IMR-90 (cell line): ENCODE measurements around the gene ARHGAP5. TPM values are rescaled to one million over a fixed set of nuclear protein-coding genes. Genes with fewer than 3 reads are reported as not detected.

Source experiments
- ATAC-seq: fragments of 200-7000 bp; cut with Tn5 transposase; 2 replicates; pipeline ENCODE4 v1.9.1; 2020; ENCODE audit warnings: low read depth, mild to moderate bottlenecking, moderate library complexity
- BruUV-seq: library from RNA; stranded (reverse); fragments of 400-500 nt; replicated peaks from 2 replicates; lab custom pipeline; 2021; lab: Mats Ljungman, UMichigan
- CTCF ChIA-PET: fragments of 300-600 bp; formaldehyde crosslinking; extraction: SDS; loops from one replicate; lab custom pipeline; 2021; ENCODE audit warnings: antibody characterized with exemption; lab: Yijun Ruan, JAX
- POLR2A ChIA-PET: fragments of 300-600 bp; sonication (Branson Sonifier 250); formaldehyde crosslinking; loops from one replicate; lab custom pipeline; 2022; ENCODE audit warnings: antibody characterized with exemption; ENCODE audit not compliant: unreplicated experiment; lab: Charles Lee
- DNase-seq: peaks from one replicate; pipeline ENCODE4 v3.0.0; 2013
- H2AFZ ChIP-seq: replicated peaks from 2 replicates; pipeline ENCODE3; 2013; ENCODE audit warnings: low read length, mild to moderate bottlenecking; ENCODE audit not compliant: poor library complexity
- H2AK5ac ChIP-seq: 2 replicates; pipeline ENCODE4 v1.6.1; 2013; ENCODE audit warnings: low read depth, low read length, inconsistent platforms
- H2AK9ac ChIP-seq: replicated peaks from 2 replicates; pipeline ENCODE3; 2013; ENCODE audit warnings: mild to moderate bottlenecking, low read depth, low read length, moderate library complexity; ENCODE audit not compliant: poor library complexity
- H2BK120ac ChIP-seq: 2 replicates; pipeline ENCODE4 v1.6.1; 2013; ENCODE audit warnings: low read depth, low read length, inconsistent platforms
- H2BK15ac ChIP-seq: 3 replicates; pipeline ENCODE4 v1.6.1; 2013; ENCODE audit warnings: low read depth, low read length, inconsistent platforms
- H2BK20ac ChIP-seq: 2 replicates; pipeline ENCODE4 v1.6.1; 2013; ENCODE audit warnings: low read depth, mild to moderate bottlenecking, inconsistent platforms, low read length, moderate library complexity
- H2BK5ac ChIP-seq: 2 replicates; pipeline ENCODE4 v1.6.1; 2013; ENCODE audit warnings: mild to moderate bottlenecking, low read depth, low read length, inconsistent platforms; ENCODE audit not compliant: poor library complexity, severe bottlenecking
- H3K14ac ChIP-seq: replicated peaks from 2 replicates; pipeline ENCODE4 v1.6.1; 2013; ENCODE audit warnings: low read depth, low read length, inconsistent platforms
- H3K18ac ChIP-seq: 2 replicates; pipeline ENCODE4 v1.6.1; 2013; ENCODE audit warnings: low read depth, low read length, control low read depth
- H3K23ac ChIP-seq: 2 replicates; pipeline ENCODE4 v1.6.1; 2013; ENCODE audit warnings: low read depth, low read length, inconsistent platforms
- H3K27ac ChIP-seq: 2 replicates; pipeline ENCODE4 v1.5.1; 2013; ENCODE audit warnings: mild to moderate bottlenecking, control low read depth, low read length; ENCODE audit not compliant: insufficient read depth
- H3K27me3 ChIP-seq: 2 replicates; pipeline ENCODE4 v1.6.1; 2013; ENCODE audit warnings: low read length; ENCODE audit not compliant: control insufficient read depth, insufficient read depth
- H3K36me3 ChIP-seq: 2 replicates; pipeline ENCODE4 v1.6.1; 2013; ENCODE audit warnings: low read length, mixed read lengths; ENCODE audit not compliant: control insufficient read depth, insufficient read depth
- H3K4ac ChIP-seq: 2 replicates; pipeline ENCODE4 v1.6.1; 2013; ENCODE audit warnings: low read depth, low read length, inconsistent platforms
- H3K4me1 ChIP-seq: 2 replicates; pipeline ENCODE4 v1.6.1; 2013; ENCODE audit warnings: low read length, mixed read lengths; ENCODE audit not compliant: control insufficient read depth, insufficient read depth
- H3K4me2 ChIP-seq: 2 replicates; pipeline ENCODE4 v1.6.1; 2013; ENCODE audit warnings: low read depth, mild to moderate bottlenecking, control low read depth, low read length, moderate library complexity
- H3K4me3 ChIP-seq: 2 replicates; pipeline ENCODE4 v1.5.1; 2013; ENCODE audit warnings: low read depth, mild to moderate bottlenecking, control low read depth, low read length, moderate library complexity; ENCODE audit not compliant: insufficient read depth
- H3K56ac ChIP-seq: 2 replicates; pipeline ENCODE4 v1.6.1; 2013; ENCODE audit warnings: low read length, inconsistent platforms; ENCODE audit not compliant: insufficient read depth; ENCODE audit errors: extremely low read depth
- H3K79me1 ChIP-seq, 2 experiments: 2 replicates each; pipeline ENCODE4 v1.6.1; 2013; ENCODE audit warnings: low read length in 2 of 2, inconsistent platforms in 1 of 2, low read depth in 1 of 2
- H3K9ac ChIP-seq: 2 replicates; pipeline ENCODE4 v1.6.1; 2013; ENCODE audit warnings: low read depth, low read length, control low read depth
- H3K9me1 ChIP-seq: 2 replicates; pipeline ENCODE4 v1.6.1; 2013; ENCODE audit warnings: low read length, inconsistent platforms; ENCODE audit not compliant: insufficient read depth
- H3K9me3 ChIP-seq: 2 replicates; pipeline ENCODE4 v1.6.1; 2013; ENCODE audit warnings: low read length; ENCODE audit not compliant: control insufficient read depth, insufficient read depth
- H4K20me1 ChIP-seq: 2 replicates; pipeline ENCODE4 v1.6.1; 2013; ENCODE audit warnings: low read length, inconsistent platforms; ENCODE audit not compliant: insufficient read depth
- H4K5ac ChIP-seq: 2 replicates; pipeline ENCODE4 v1.6.1; 2013; ENCODE audit warnings: mild to moderate bottlenecking, low read depth, low read length, control low read depth
- H4K8ac ChIP-seq, 2 experiments: 2 replicates each; pipeline ENCODE4 v1.6.1; 2013; ENCODE audit warnings: low read depth in 2 of 2, low read length in 2 of 2, control low read depth in 1 of 2, inconsistent platforms in 1 of 2
- H4K91ac ChIP-seq: 2 replicates; pipeline ENCODE4 v1.6.1; 2013; ENCODE audit warnings: low read depth, low read length, inconsistent platforms; ENCODE audit not compliant: insufficient read depth
- NFE2L2 ChIP-seq: fragments of 150-350 bp; IDR thresholded peaks from 2 replicates; pipeline ENCODE4 v1.6.1; 2016; ENCODE audit warnings: low read depth, mild to moderate bottlenecking, low read length
- RAD21 ChIP-seq: IDR thresholded peaks from 2 replicates; pipeline ENCODE4 v1.6.1; 2012; ENCODE audit warnings: low read length, improper control_type of control experiment
- RCOR1 ChIP-seq: IDR thresholded peaks from 2 replicates; pipeline ENCODE4 v1.6.1; 2012; ENCODE audit warnings: mild to moderate bottlenecking, low read length, improper control_type of control experiment; ENCODE audit not compliant: insufficient replicate concordance
- SMC3 ChIP-seq: fragments of 150-350 bp; IDR thresholded peaks from 2 replicates; pipeline ENCODE4 v1.6.1; 2016; ENCODE audit warnings: low read depth, mild to moderate bottlenecking, antibody characterized with exemption, low read length, moderate library complexity
- WGBS, 2 experiments: methylation state at CpG; one replicate each; pipeline versions ENCODE4 v1.1.5 to v1.1.7; 2013; ENCODE audit warnings: missing lambda C conversion rate in 2 of 2; ENCODE audit not compliant: insufficient read length in 1 of 2; ENCODE audit errors: extremely low coverage in 2 of 2; 5-methylcytosine and 5-hydroxymethylcytosine counted together
- dilution Hi-C: fragments of 300-500 bp; cut with HindIII; formaldehyde crosslinking; loops from one replicate; pipeline ENCODE4 v1.14.3; 2018; ENCODE audit warnings: low sequenced_read_pairs; ENCODE audit not compliant: unreplicated experiment
- in situ Hi-C: fragments of 300-500 bp; cut with MboI; formaldehyde crosslinking; loops from 3 replicates; pipeline ENCODE4 v1.14.3; 2019; ENCODE audit warnings: low sequenced_read_pairs, inconsistent platforms, mixed read lengths
- intact Hi-C: fragments of 100-400 bp; cut with micrococcal nuclease; formaldehyde crosslinking; loops from 2 replicates; pipeline ENCODE4 v1.10.0; 2022
- polyA plus RNA-seq, 3 experiments: library from polyadenylated mRNA; depleted of rRNA; stranded (reverse); fragments of >200 nt; gene quantifications; 2 replicates each; pipeline ENCODE4 v1.2.3, GENCODE V29; 2012; ENCODE audit warnings: low replicate concordance in 1 of 3
- total RNA-seq: library from RNA; depleted of rRNA; stranded (reverse); fragments of >200 nt; gene quantifications from 2 replicates; pipeline ENCODE4 v1.2.3, GENCODE V29; 2012

ARHGAP5 gene
- total and polyA plus RNA-seq, 2 of the 4 experiments (the other 2 are of a cell fraction): 7.4 to 45.3 TPM

DNA sequence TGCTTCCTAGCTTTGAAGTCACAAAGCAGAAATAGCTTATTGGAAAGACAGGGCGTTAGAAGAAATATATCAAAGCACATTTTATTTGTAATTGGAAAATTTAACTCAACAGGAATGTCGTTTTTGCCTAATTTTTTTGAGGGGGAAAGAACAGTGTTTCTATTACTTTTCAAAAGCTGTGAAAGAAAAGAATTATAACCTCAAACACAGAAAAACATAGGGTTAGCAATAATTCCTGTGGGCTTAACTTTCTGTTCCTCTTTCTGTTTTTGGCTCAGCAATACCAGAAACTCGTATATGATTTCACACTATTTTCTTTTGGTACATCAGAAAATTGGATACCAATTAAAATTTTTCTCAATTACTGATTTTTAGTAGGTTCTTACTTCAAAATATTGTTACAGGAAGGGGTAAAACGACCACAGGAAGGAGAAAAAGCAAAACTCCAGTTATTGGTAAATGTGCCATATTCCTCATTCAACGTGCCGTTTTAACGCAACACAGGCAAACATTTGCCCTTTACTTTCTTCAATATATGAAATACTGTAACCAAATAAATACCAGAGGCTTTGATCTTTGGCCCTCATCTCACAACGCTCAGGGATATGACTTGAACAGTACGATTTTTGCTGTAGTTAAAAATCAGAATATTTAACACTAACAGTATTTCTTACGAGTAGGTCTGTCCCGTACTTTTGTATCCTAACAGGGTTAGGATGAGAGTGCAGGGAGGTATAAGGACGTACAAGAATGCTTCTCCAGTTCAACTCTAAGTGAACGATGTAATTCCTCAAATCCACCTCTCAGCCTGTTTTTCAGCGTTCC lies 123.5 kb downstream of the ARHGAP5 start:
- POLR2A ChIA-PET: no interaction called here
- peak overlapping the region; percentile 99 for H2AFZ ChIP-seq
- peak overlapping the region; percentile 91 for H3K4me2 ChIP-seq

More for the DNA sequence above, 123.5 kb downstream of the ARHGAP5 start:
- intact Hi-C loops (loop anchor here (5.0 kb wide), 1 partner anchor 272 kb away; no protein-coding TSS in a partner anchor), in situ Hi-C loops (no loop called here), dilution Hi-C loops (no loop called here)
- H3K9me3 ChIP-seq: no peaks in the 10 kb centered on the region
- no peak overlapping the region for H4K91ac ChIP-seq
- no peak overlapping the region for H4K5ac ChIP-seq
- H3K79me1 ChIP-seq: no peaks in the 10 kb centered on the region
- H3K4me1 ChIP-seq: no peaks in the 10 kb centered on the region
- no peak overlapping the region for H4K8ac ChIP-seq
- TF ChIP-seq SMC3 (no peak), RCOR1 (no peak), NFE2L2 (no peak), RAD21 (no peak)
- no CpG with 5 or more reads among the region's 14 CpGs for WGBS, 2 experiments
- no peak overlapping the region for H3K23ac ChIP-seq
- H2BK15ac ChIP-seq: no peak overlapping the region
- H3K4ac ChIP-seq: no peak overlapping the region
- H3K56ac ChIP-seq: no peak overlapping the region
- no peak overlapping the region for H2BK5ac ChIP-seq
- no peak overlapping the region for H3K14ac ChIP-seq
- no TSS peak for BruUV-seq
- H3K36me3 ChIP-seq: no peaks in the 10 kb centered on the region
- H3K9me1 ChIP-seq: peaks cover 6% of the 10 kb centered on the region; the same call in 1 of the 2 replicates
- no peak overlapping the region for H2AK9ac ChIP-seq
- H3K27ac ChIP-seq: no peak overlapping the region
- peaks cover 2% of the 10 kb centered on the region; the same call in 1 of the 2 replicates for H3K27me3 ChIP-seq
- ATAC-seq (no peak), DNase-seq (no peak)
- H3K18ac ChIP-seq: no peak overlapping the region
- H3K9ac ChIP-seq: no peak overlapping the region
- H2BK120ac ChIP-seq: no peak overlapping the region
- no peak overlapping the region for H2AK5ac ChIP-seq
- peak overlapping the region; percentile 67 for H3K4me3 ChIP-seq
- H2BK20ac ChIP-seq: no peak overlapping the region
- H4K20me1 ChIP-seq: no peaks in the 10 kb centered on the region; the same call in 1 of the 2 replicates
- CTCF ChIA-PET: no interaction called here
